DND-41 (cell line): ENCODE data around the gene MRPS26.
A peak's percentile ranks its signal among the peaks of the same experiment; 100 is the strongest.

Experiments
- ATAC-seq: fragments of 200-7000 bp; cut with Tn5 transposase; 3 replicates; pipeline ENCODE4 v1.9.1; 2021; ENCODE audit warnings: low read depth; ENCODE audit not compliant: insufficient read depth
- DNase-seq: peaks from one replicate; pipeline ENCODE4 v3.0.0-alpha.2; 2020
- H2AFZ ChIP-seq: 2 replicates; pipeline ENCODE4 v1.6.0; 2012; ENCODE audit warnings: low read depth, low read length
- H3K27ac ChIP-seq: 2 replicates; pipeline ENCODE4 v1.5.1; 2012; ENCODE audit warnings: low read length, inconsistent platforms
- H3K27me3 ChIP-seq: fragments of 200-600 bp; sonication (generic); 2 replicates; pipeline ENCODE4 v1.6.0; 2012; ENCODE audit warnings: low read length, mild to moderate bottlenecking, inconsistent platforms; ENCODE audit not compliant: insufficient read depth, poor library complexity
- H3K36me3 ChIP-seq: 2 replicates; pipeline ENCODE4 v1.5.1; 2012; ENCODE audit warnings: low read length, inconsistent platforms; ENCODE audit not compliant: insufficient read depth
- H3K4me1 ChIP-seq: 2 replicates; pipeline ENCODE4 v1.5.1; 2012; ENCODE audit warnings: mild to moderate bottlenecking, low read length; ENCODE audit not compliant: insufficient read depth
- H3K4me2 ChIP-seq: 2 replicates; pipeline ENCODE4 v1.6.0; 2012; ENCODE audit warnings: mild to moderate bottlenecking, moderate library complexity, low read length, inconsistent platforms; ENCODE audit not compliant: insufficient read depth
- H3K4me3 ChIP-seq, 2 experiments: fragments of 200-600 bp in 1 of 2; shearing (Covaris generic) in 1 of 2; 2 replicates each; pipeline ENCODE4 v1.5.1; 2012 to 2016; ENCODE audit warnings: inconsistent platforms in 2 of 2, low read length in 2 of 2, mild to moderate bottlenecking in 2 of 2, low read depth in 1 of 2, moderate library complexity in 1 of 2
- H3K79me2 ChIP-seq: 2 replicates; pipeline ENCODE4 v1.6.0; 2012; ENCODE audit warnings: low read length, inconsistent platforms; ENCODE audit not compliant: insufficient read depth
- H3K9ac ChIP-seq: 2 replicates; pipeline ENCODE4 v1.6.0; 2012; ENCODE audit warnings: low read depth, mild to moderate bottlenecking, inconsistent platforms, low read length, moderate library complexity
- H3K9me3 ChIP-seq: 2 replicates; pipeline ENCODE4 v1.5.1; 2012; ENCODE audit warnings: low read length, moderate library complexity, mild to moderate bottlenecking, inconsistent platforms; ENCODE audit not compliant: insufficient read depth, severe bottlenecking
- H4K20me1 ChIP-seq: 2 replicates; pipeline ENCODE4 v1.6.0; 2012; ENCODE audit warnings: low read length; ENCODE audit not compliant: insufficient read depth
- CTCF ChIP-seq: IDR thresholded peaks from 2 replicates; pipeline ENCODE4 v1.5.1; 2012; ENCODE audit warnings: borderline replicate concordance, low read length, moderate library complexity, mild to moderate bottlenecking; ENCODE audit not compliant: poor library complexity, severe bottlenecking; ENCODE audit errors: extremely low read depth
- EZH2 ChIP-seq: IDR thresholded peaks from 3 replicates; pipeline ENCODE4 v1.6.1; 2012; ENCODE audit warnings: borderline replicate concordance, low read depth, mild to moderate bottlenecking, moderate library complexity, low read length, inconsistent platforms; ENCODE audit not compliant: severe bottlenecking

MRPS26 gene

DNA sequence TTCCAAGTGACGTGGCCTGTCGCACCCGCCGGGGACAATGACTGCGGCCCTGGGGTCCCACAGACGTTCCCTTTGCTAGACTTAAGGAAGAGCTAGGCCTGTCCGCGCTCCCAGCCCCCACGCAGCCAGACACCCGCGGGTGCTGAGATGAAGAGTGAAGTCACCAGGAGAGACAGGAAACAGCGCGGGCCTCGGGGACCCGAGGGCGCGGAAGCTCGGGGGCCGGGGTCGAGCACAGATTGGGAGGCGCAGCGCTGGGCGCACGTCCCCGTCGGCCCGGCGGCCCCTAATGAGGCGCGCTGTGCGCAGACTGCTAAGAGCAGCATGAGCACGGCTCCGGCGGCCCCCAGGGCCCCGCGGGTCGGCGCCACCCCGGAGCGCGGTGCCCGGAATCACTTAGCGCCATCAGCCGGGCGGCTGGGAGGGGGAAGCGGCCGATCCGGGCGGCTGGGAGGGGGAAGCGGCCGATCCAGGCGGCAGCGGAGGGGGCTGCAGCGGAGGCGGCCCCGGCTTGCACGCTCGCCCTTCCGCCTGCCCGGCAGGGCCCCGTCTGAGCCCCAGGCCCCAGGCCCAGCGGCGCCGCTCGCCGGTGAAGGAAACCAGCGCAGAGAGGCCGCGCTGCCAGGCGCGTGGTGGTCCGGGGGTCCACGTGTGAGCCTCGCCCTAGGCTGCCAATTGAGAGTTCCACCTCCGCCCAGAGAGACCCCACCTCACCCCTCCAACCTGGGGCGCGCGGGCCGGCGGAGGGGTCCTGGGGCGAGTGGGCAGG is 46.9 kb downstream of the MRPS26 start:
- Histone ChIP-seq H3K4me2 (no peak overlapping the region), H3K79me2 (no peaks in the 10 kb centered on the region), H4K20me1 (no peaks in the 10 kb centered on the region), H3K36me3 (no peaks in the 10 kb centered on the region), H3K9ac (no peak overlapping the region), H3K27me3 (no peaks in the 10 kb centered on the region), H2AFZ (no peak overlapping the region), H3K4me1 (peaks cover 20% of the 10 kb centered on the region), H3K4me3 (no peak overlapping the region), H3K9me3 (no peaks in the 10 kb centered on the region), H3K27ac (no peak overlapping the region)
- no peak for ATAC-seq
- DNase-seq, result no peak
- TF ChIP-seq EZH2 (no peak), CTCF (no peak)

- H2AFZ ChIP-seq, result 0 out of 2 replicates have a peak overlapping the region, but pooled peaks have one; percentile 40
- H3K9me3 ChIP-seq, result no peaks in the 10 kb centered on the region
- TF ChIP-seq EZH2 (no peak), CTCF (no peak)
- no peak overlapping the region for H3K4me2 ChIP-seq
- H3K27me3 ChIP-seq, result no peaks in the 10 kb centered on the region
- H3K4me3 ChIP-seq, result no peak overlapping the region
- no peak overlapping the region for H3K9ac ChIP-seq
- H3K4me1 ChIP-seq, result peaks cover 20% of the 10 kb centered on the region
- H4K20me1 ChIP-seq, result no peaks in the 10 kb centered on the region
- ATAC-seq, result 0 out of 3 replicates have a peak, but pooled peaks have one; percentile 25
- DNase-seq, result no peak
- no peaks in the 10 kb centered on the region for H3K36me3 ChIP-seq
- H3K27ac ChIP-seq, result no peak overlapping the region
- no peaks in the 10 kb centered on the region for H3K79me2 ChIP-seq
Observed at GRCh38 chr20:3093861-3094361, 48.1 kb downstream of the MRPS26 start.

GRCh38 chr20:3094848-3095629 is 49.2 kb downstream of the MRPS26 start:
- Histone ChIP-seq H3K9me3 (no peaks in the 10 kb centered on the region), H3K36me3 (no peaks in the 10 kb centered on the region), H3K4me1 (peaks cover 19% of the 10 kb centered on the region), H3K27me3 (no peaks in the 10 kb centered on the region), H3K4me3 (no peak overlapping the region), H4K20me1 (no peaks in the 10 kb centered on the region), H2AFZ (no peak overlapping the region), H3K4me2 (no peak overlapping the region), H3K79me2 (no peaks in the 10 kb centered on the region), H3K9ac (no peak overlapping the region), H3K27ac (no peak overlapping the region)
- DNase-seq (no peak), ATAC-seq (no peak)
- TF ChIP-seq EZH2, result no peak
